WTC11 (cell line): ENCODE measurements around the gene MPDZ. TPM values are rescaled to one million over a fixed set of nuclear protein-coding genes. Genes with fewer than 3 reads are reported as not detected.

Experiments used
- ATAC-seq: fragments of 200-7000 bp; cut with Tn5 transposase; 2 replicates; pipeline ENCODE4 v1.10.0; 2021; ENCODE audit warnings: mild to moderate bottlenecking, moderate library complexity
- CTCF ChIA-PET: fragments of 300-600 bp; sonication (Branson Sonifier 250); formaldehyde crosslinking; loops from one replicate; lab custom pipeline; 2021; ENCODE audit warnings: antibody characterized with exemption; lab: Charles Lee
- POLR2A ChIA-PET: fragments of 350-600 bp; sonication (Branson Sonifier 250); formaldehyde crosslinking; loops from one replicate; lab custom pipeline; 2021; ENCODE audit warnings: antibody characterized with exemption; lab: Charles Lee
- DNase-seq: peaks from one replicate; pipeline ENCODE4 v3.0.0; 2021; ENCODE audit warnings: low spot score
- H3K27ac Mint-ChIP-seq: 2 replicates; pipeline ENCODE4 v1.8.0; 2021; ENCODE audit warnings: mixed read lengths
- H3K27me3 Mint-ChIP-seq: 2 replicates; pipeline ENCODE4 v1.8.0; 2021; ENCODE audit warnings: low read depth, mild to moderate bottlenecking, moderate library complexity, mixed read lengths
- H3K36me3 Mint-ChIP-seq: 2 replicates; pipeline ENCODE4 v1.8.0; 2021; ENCODE audit warnings: mixed read lengths
- H3K4me1 Mint-ChIP-seq: 2 replicates; pipeline ENCODE4 v1.8.0; 2022; ENCODE audit warnings: mixed read lengths
- H3K4me3 Mint-ChIP-seq: 2 replicates; pipeline ENCODE4 v1.8.0; 2021; ENCODE audit warnings: mild to moderate bottlenecking, moderate library complexity, mixed read lengths
- H3K9me3 Mint-ChIP-seq: 2 replicates; pipeline ENCODE4 v1.8.0; 2021; ENCODE audit warnings: mixed read lengths
- ATF1 ChIP-seq: sonication (generic); formaldehyde crosslinking; IDR thresholded peaks from 2 replicates; pipeline ENCODE4 v1.8.1; 2023; ENCODE audit warnings: mild to moderate bottlenecking, moderate library complexity, missing genetic modification reagents
- CREM ChIP-seq: sonication (generic); formaldehyde crosslinking; IDR thresholded peaks from 2 replicates; pipeline ENCODE4 v1.8.1; 2022; ENCODE audit warnings: mild to moderate bottlenecking, missing genetic modification reagents, moderate library complexity
- E2F4 ChIP-seq: sonication (generic); formaldehyde crosslinking; IDR thresholded peaks from 2 replicates; pipeline ENCODE4 v1.8.1; 2022; ENCODE audit warnings: low read depth, mild to moderate bottlenecking, moderate library complexity, missing genetic modification reagents, borderline replicate concordance
- E2F5 ChIP-seq: sonication (generic); formaldehyde crosslinking; IDR thresholded peaks from 2 replicates; pipeline ENCODE4 v1.8.1; 2022; ENCODE audit warnings: mild to moderate bottlenecking, moderate library complexity, missing genetic modification reagents
- ELF4 ChIP-seq: sonication (generic); formaldehyde crosslinking; IDR thresholded peaks from 2 replicates; pipeline ENCODE4 v1.8.1; 2022; ENCODE audit warnings: low read depth, mild to moderate bottlenecking, moderate library complexity, missing genetic modification reagents
- MLX ChIP-seq: sonication (generic); formaldehyde crosslinking; IDR thresholded peaks from 2 replicates; pipeline ENCODE4 v1.8.1; 2023; ENCODE audit warnings: mild to moderate bottlenecking, missing genetic modification reagents, moderate library complexity
- MXD4 ChIP-seq: fragments of 250-450 bp; sonication (Bioruptor Pico); IDR thresholded peaks from 2 replicates; pipeline ENCODE4 v1.8.0; 2021; ENCODE audit warnings: mild to moderate bottlenecking, moderate library complexity, borderline replicate concordance
- MYBL2 ChIP-seq: sonication (generic); formaldehyde crosslinking; IDR thresholded peaks from 2 replicates; pipeline ENCODE4 v1.8.1; 2023; ENCODE audit warnings: mild to moderate bottlenecking, moderate library complexity, missing genetic modification reagents
- NR2C2 ChIP-seq: sonication (generic); formaldehyde crosslinking; IDR thresholded peaks from 2 replicates; pipeline ENCODE4 v1.8.0; 2022; ENCODE audit warnings: mild to moderate bottlenecking, missing genetic modification reagents
- OVOL2 ChIP-seq: fragments of 250-450 bp; sonication (Bioruptor Pico); IDR thresholded peaks from 2 replicates; pipeline ENCODE4 v1.9.0; 2021; ENCODE audit warnings: mild to moderate bottlenecking, borderline replicate concordance
- PRDM15 ChIP-seq: sonication (generic); formaldehyde crosslinking; IDR thresholded peaks from 2 replicates; pipeline ENCODE4 v1.8.0; 2022; ENCODE audit warnings: missing genetic modification reagents
- PRRX2 ChIP-seq: fragments of 250-450 bp; sonication (Bioruptor Pico); IDR thresholded peaks from 2 replicates; pipeline ENCODE4 v1.8.0; 2021; ENCODE audit warnings: mild to moderate bottlenecking
- SMAD4 ChIP-seq: sonication (generic); formaldehyde crosslinking; IDR thresholded peaks from 2 replicates; pipeline ENCODE4 v1.8.0; 2022; ENCODE audit warnings: mild to moderate bottlenecking, missing genetic modification reagents
- STAT6 ChIP-seq: sonication (generic); formaldehyde crosslinking; conservative IDR thresholded peaks from 2 replicates; pipeline ENCODE4 v1.8.1; 2023; ENCODE audit warnings: mild to moderate bottlenecking, low read depth, missing genetic modification reagents, moderate library complexity
- TEAD1 ChIP-seq: sonication (generic); formaldehyde crosslinking; IDR thresholded peaks from 2 replicates; pipeline ENCODE4 v1.8.0; 2022; ENCODE audit warnings: mild to moderate bottlenecking, missing genetic modification reagents
- USF1 ChIP-seq: sonication (generic); formaldehyde crosslinking; IDR thresholded peaks from 2 replicates; pipeline ENCODE4 v1.8.0; 2022; ENCODE audit warnings: mild to moderate bottlenecking, missing genetic modification reagents
- ZNF121 ChIP-seq: sonication (generic); formaldehyde crosslinking; IDR thresholded peaks from 2 replicates; pipeline ENCODE4 v1.8.0; 2023; ENCODE audit warnings: missing genetic modification reagents
- ZNF232 ChIP-seq: sonication (generic); formaldehyde crosslinking; IDR thresholded peaks from 2 replicates; pipeline ENCODE4 v1.8.0; 2022; ENCODE audit warnings: mild to moderate bottlenecking, missing genetic modification reagents
- ZNF263 ChIP-seq: sonication (generic); formaldehyde crosslinking; IDR thresholded peaks from 2 replicates; pipeline ENCODE4 v1.8.1; 2022; ENCODE audit warnings: low read depth, mild to moderate bottlenecking, moderate library complexity, missing genetic modification reagents
- ZNF396 ChIP-seq: fragments of 250-450 bp; sonication (Bioruptor Pico); IDR thresholded peaks from 2 replicates; pipeline ENCODE4 v1.8.0; 2021; ENCODE audit warnings: mild to moderate bottlenecking, moderate library complexity, borderline replicate concordance
- ZNF423 ChIP-seq: fragments of 250-450 bp; sonication (Bioruptor Pico); IDR thresholded peaks from 2 replicates; pipeline ENCODE4 v2.1.2; 2022; ENCODE audit warnings: mild to moderate bottlenecking, moderate library complexity
- total RNA-seq: library from RNA; stranded (reverse); gene quantifications from 3 replicates; pipeline ENCODE4 v1.2.3, GENCODE V29; 2021

MPDZ gene
- total RNA-seq, 1 experiment from 2014 or later, result 38.5 TPM

- TF ChIP-seq STAT6 (CRISPR knock-in tag) (no peak), SMAD4 (CRISPR knock-in tag) (no peak), ZNF396 (CRISPR knock-in tag) (no peak), TEAD1 (CRISPR knock-in tag) (no peak), PRDM15 (no peak)
These were observed 11.0 kb downstream of the MPDZ start (continued) for GRCh38 chr9:13268469-13268868.

GRCh38 chr9:13267743-13268142, 11.7 kb downstream of the MPDZ start:
- Mint-ChIP-seq H3K27ac (no peak overlapping the region), H3K27me3 (no peaks in the 10 kb centered on the region), H3K36me3 (no peaks in the 10 kb centered on the region), H3K4me3 (no peak overlapping the region), H3K9me3 (no peaks in the 10 kb centered on the region), H3K4me1 (peaks cover 55% of the 10 kb centered on the region)
- ChIA-PET POLR2A (no interaction called here), CTCF (no interaction called here)
- ATAC-seq (no peak), DNase-seq (no peak)
- TF ChIP-seq ATF1 (CRISPR knock-in tag) (no peak), OVOL2 (CRISPR knock-in tag) (no peak), ZNF396 (CRISPR knock-in tag) (no peak), E2F5 (CRISPR knock-in tag) (no peak), SMAD4 (CRISPR knock-in tag) (no peak)

- ChIA-PET POLR2A (no interaction called here), CTCF (no interaction called here)
- Mint-ChIP-seq H3K36me3 (no peaks in the 10 kb centered on the region), H3K4me1 (peaks cover 45% of the 10 kb centered on the region), H3K27me3 (no peaks in the 10 kb centered on the region), H3K4me3 (no peak overlapping the region), H3K27ac (no peak overlapping the region), H3K9me3 (no peaks in the 10 kb centered on the region)
- DNase-seq (no peak), ATAC-seq (no peak)
- TF ChIP-seq ZNF263, result no peak
- TF ChIP-seq CREM (CRISPR knock-in tag), result no peak
- no peak for TF ChIP-seq PRRX2
- TF ChIP-seq ZNF232, result no peak
- no peak for TF ChIP-seq MYBL2 (CRISPR knock-in tag)
- no peak for TF ChIP-seq ZNF423 (CRISPR knock-in tag)
- no peak for TF ChIP-seq MLX (CRISPR knock-in tag)
- TF ChIP-seq ELF4, result no peak
- no peak for TF ChIP-seq E2F4 (CRISPR knock-in tag)
- TF ChIP-seq ATF1 (CRISPR knock-in tag), result no peak
- TF ChIP-seq PRDM15, result no peak
- TF ChIP-seq USF1 (CRISPR knock-in tag), result no peak
- TF ChIP-seq MXD4 (CRISPR knock-in tag), result no peak
- no peak for TF ChIP-seq ZNF121 (CRISPR knock-in tag)
- TF ChIP-seq NR2C2 (CRISPR knock-in tag), result no peak
These were observed 13.3 kb downstream of the MPDZ start for GRCh38 chr9:13266167-13266566.
